Smooth muscle cell of the coronary artery (primary cell): ENCODE results near the gene SBK1. TPM values are rescaled to one million over a fixed set of nuclear protein-coding genes. Genes with fewer than 3 reads are reported as not detected.

Experiments
- total RNA-seq: library from RNA; depleted of rRNA; stranded (reverse); fragments of >200 nt; gene quantifications from 2 replicates; pipeline ENCODE4 v1.2.3, GENCODE V29; 2014; ENCODE audit warnings: low replicate concordance

Gene SBK1
- total RNA-seq, result under 0.01 TPM in 1 of 2 replicates, not detected in the other

GRCh38 chr16:28291651-28292626 lies at the start of gene SBK1:
SBK1 (plus strand) TSS chr16:28292525; CDS start chr16:28317392, 24,867 bp downstream.

GRCh38 chr16:28363408-28363807 lies 71.1 kb downstream of the SBK1 start, which contains the start of gene NPIPB6:
NPIPB6 (minus strand) TSS chr16:28363508; CDS start chr16:28362822, 686 bp downstream.

Other genes with a start within 250 kb of the SBK1 start
- gene GSG1L, start 228.8 kb upstream of the SBK1 start, total RNA-seq, result not detected in 2 replicates
- 68.5 and 108 TPM in 2 replicates for gene XPO6, start 80.6 kb upstream of the SBK1 start, total RNA-seq
- gene NPIPB6, start 71.0 kb downstream of the SBK1 start, total RNA-seq, result 0.30 TPM in 1 of 2 replicates, not detected in the other
- gene EIF3CL, start 111.3 kb downstream of the SBK1 start, total RNA-seq, result 64.8 and 144 TPM in 2 replicates
- gene NPIPB7, start 179.8 kb downstream of the SBK1 start, total RNA-seq, result not detected in 2 replicates
- 8.0 and 10.1 TPM in 2 replicates for gene CLN3, start 199.5 kb downstream of the SBK1 start, total RNA-seq
- not detected in 2 replicates for gene APOBR, start 202.1 kb downstream of the SBK1 start, total RNA-seq
- not detected in 2 replicates for gene IL27, start 214.3 kb downstream of the SBK1 start, total RNA-seq
- gene NUPR1, start 246.4 kb downstream of the SBK1 start, total RNA-seq, result 43.7 and 74.9 TPM in 2 replicates